ENCODE data around the gene ERI3. TPM values are rescaled to one million over a fixed set of nuclear protein-coding genes. Genes with fewer than 3 reads are reported as not detected.
A peak's percentile ranks its signal among the peaks of the same experiment; 100 is the strongest.

ERI3 gene
- total and polyA plus RNA-seq, 4 donors, result 68.7 to 125 (median 107) TPM

GRCh38 chr1:44322367-44322766 lies 32.7 kb downstream of the ERI3 start:
- H3K36me3 ChIP-seq (ENCODE audit: control insufficient read depth, insufficient read depth, low read length), result peaks cover 10% of the 10 kb centered on the region
- no peak overlapping the region for H3K4me3 ChIP-seq (ENCODE audit: low read depth, low read length)
- no peaks in the 10 kb centered on the region for H3K4me1 ChIP-seq (ENCODE audit: control insufficient read depth, insufficient read depth, low read length)
- H3K9me3 ChIP-seq (ENCODE audit: control insufficient read depth, insufficient read depth, low read length), result no peaks in the 10 kb centered on the region
- H3K27ac ChIP-seq (ENCODE audit: low read depth, low read length), result no peak overlapping the region
- 60% methylated on average over 1 of the region's 3 CpGs for WGBS (ENCODE audit: insufficient coverage)
- no peak for DNase-seq (ENCODE audit: low read depth in 4 of 6, low spot score in 6 of 6)
- no peaks in the 10 kb centered on the region for H3K27me3 ChIP-seq (ENCODE audit: control insufficient read depth, insufficient read depth, low read length)

GRCh38 chr1:44321466-44321865 lies 33.6 kb downstream of the ERI3 start:
- no peak overlapping the region for H3K27ac ChIP-seq (ENCODE audit: low read depth, low read length)
- no peak overlapping the region for H3K4me3 ChIP-seq (ENCODE audit: low read depth, low read length)
- WGBS (ENCODE audit: insufficient coverage), result 100% methylated on average over 1 of the region's 2 CpGs
- no peaks in the 10 kb centered on the region for H3K4me1 ChIP-seq (ENCODE audit: control insufficient read depth, insufficient read depth, low read length)
- H3K27me3 ChIP-seq (ENCODE audit: control insufficient read depth, insufficient read depth, low read length), result no peaks in the 10 kb centered on the region
- H3K36me3 ChIP-seq (ENCODE audit: control insufficient read depth, insufficient read depth, low read length), result peaks cover 10% of the 10 kb centered on the region
- no peak for DNase-seq (ENCODE audit: low read depth in 4 of 6, low spot score in 6 of 6)
- no peaks in the 10 kb centered on the region for H3K9me3 ChIP-seq (ENCODE audit: control insufficient read depth, insufficient read depth, low read length)

GRCh38 chr1:44318097-44319088 lies 36.7 kb downstream of the ERI3 start:
- 48% methylated on average over 8 of the region's 9 CpGs for WGBS (ENCODE audit: insufficient coverage)
- Histone ChIP-seq H3K4me1 (ENCODE audit: control insufficient read depth, insufficient read depth, low read length) (peaks cover 15% of the 10 kb centered on the region), H3K4me3 (ENCODE audit: low read depth, low read length) (no peak overlapping the region), H3K9me3 (ENCODE audit: control insufficient read depth, insufficient read depth, low read length) (no peaks in the 10 kb centered on the region), H3K27ac (ENCODE audit: low read depth, low read length) (no peak overlapping the region), H3K27me3 (ENCODE audit: control insufficient read depth, insufficient read depth, low read length) (no peaks in the 10 kb centered on the region), H3K36me3 (ENCODE audit: control insufficient read depth, insufficient read depth, low read length) (peaks cover 18% of the 10 kb centered on the region)
- DNase-seq (ENCODE audit: low read depth in 4 of 6, low spot score in 6 of 6), result peak in 1 of 6 donors; percentile 49

- WGBS (ENCODE audit: insufficient coverage), result 60% methylated on average over 1 of the region's 1 CpG
- Histone ChIP-seq H3K9me3 (ENCODE audit: control insufficient read depth, insufficient read depth, low read length) (no peaks in the 10 kb centered on the region), H3K27ac (ENCODE audit: low read depth, low read length) (no peak overlapping the region), H3K4me3 (ENCODE audit: low read depth, low read length) (no peak overlapping the region), H3K4me1 (ENCODE audit: control insufficient read depth, insufficient read depth, low read length) (peaks cover 23% of the 10 kb centered on the region), H3K36me3 (ENCODE audit: control insufficient read depth, insufficient read depth, low read length) (peaks cover 39% of the 10 kb centered on the region), H3K27me3 (ENCODE audit: control insufficient read depth, insufficient read depth, low read length) (no peaks in the 10 kb centered on the region)
- peak in 2 of 6 donors; percentile 27 to 41 for DNase-seq (ENCODE audit: low read depth in 4 of 6, low spot score in 6 of 6)
Observed at GRCh38 chr1:44316231-44316759, 38.8 kb downstream of the ERI3 start.

GRCh38 chr1:44315521-44315920 lies 39.5 kb downstream of the ERI3 start:
- Histone ChIP-seq H3K4me1 (ENCODE audit: control insufficient read depth, insufficient read depth, low read length) (peaks cover 23% of the 10 kb centered on the region), H3K36me3 (ENCODE audit: control insufficient read depth, insufficient read depth, low read length) (peaks cover 46% of the 10 kb centered on the region), H3K27ac (ENCODE audit: low read depth, low read length) (no peak overlapping the region), H3K9me3 (ENCODE audit: control insufficient read depth, insufficient read depth, low read length) (no peaks in the 10 kb centered on the region), H3K4me3 (ENCODE audit: low read depth, low read length) (no peak overlapping the region), H3K27me3 (ENCODE audit: control insufficient read depth, insufficient read depth, low read length) (no peaks in the 10 kb centered on the region)
- DNase-seq (ENCODE audit: low read depth in 4 of 6, low spot score in 6 of 6), result no peak

- no peaks in the 10 kb centered on the region for H3K27me3 ChIP-seq (ENCODE audit: control insufficient read depth, insufficient read depth, low read length)
- H3K4me3 ChIP-seq (ENCODE audit: low read depth, low read length), result no peak overlapping the region
- no peaks in the 10 kb centered on the region for H3K9me3 ChIP-seq (ENCODE audit: control insufficient read depth, insufficient read depth, low read length)
- peak in 2 of 6 donors; percentile 32 to 54 for DNase-seq (ENCODE audit: low read depth in 4 of 6, low spot score in 6 of 6)
- WGBS (ENCODE audit: insufficient coverage), result 68% methylated on average over 3 of the region's 5 CpGs
- no peak overlapping the region for H3K27ac ChIP-seq (ENCODE audit: low read depth, low read length)
- H3K4me1 ChIP-seq (ENCODE audit: control insufficient read depth, insufficient read depth, low read length), result peaks cover 23% of the 10 kb centered on the region
- H3K36me3 ChIP-seq (ENCODE audit: control insufficient read depth, insufficient read depth, low read length), result peaks cover 48% of the 10 kb centered on the region
Observed at GRCh38 chr1:44314452-44314851, 40.6 kb downstream of the ERI3 start.

- H3K36me3 ChIP-seq (ENCODE audit: control insufficient read depth, insufficient read depth, low read length), result peaks cover 44% of the 10 kb centered on the region
- DNase-seq (ENCODE audit: low read depth in 4 of 6, low spot score in 6 of 6), result no peak
- H3K9me3 ChIP-seq (ENCODE audit: control insufficient read depth, insufficient read depth, low read length), result no peaks in the 10 kb centered on the region
- WGBS (ENCODE audit: insufficient coverage), result 88% methylated on average over 3 of the region's 3 CpGs
- H3K27me3 ChIP-seq (ENCODE audit: control insufficient read depth, insufficient read depth, low read length), result no peaks in the 10 kb centered on the region
- no peak overlapping the region for H3K27ac ChIP-seq (ENCODE audit: low read depth, low read length)
- H3K4me1 ChIP-seq (ENCODE audit: control insufficient read depth, insufficient read depth, low read length), result peaks cover 23% of the 10 kb centered on the region
- H3K4me3 ChIP-seq (ENCODE audit: low read depth, low read length), result no peak overlapping the region
Observed at GRCh38 chr1:44313265-44313918, 41.7 kb downstream of the ERI3 start.

- peaks cover 46% of the 10 kb centered on the region for H3K36me3 ChIP-seq (ENCODE audit: control insufficient read depth, insufficient read depth, low read length)
- H3K27me3 ChIP-seq (ENCODE audit: control insufficient read depth, insufficient read depth, low read length), result no peaks in the 10 kb centered on the region
- no peak overlapping the region for H3K4me3 ChIP-seq (ENCODE audit: low read depth, low read length)
- 60% methylated on average over 3 of the region's 10 CpGs for WGBS (ENCODE audit: insufficient coverage)
- H3K27ac ChIP-seq (ENCODE audit: low read depth, low read length), result no peak overlapping the region
- H3K9me3 ChIP-seq (ENCODE audit: control insufficient read depth, insufficient read depth, low read length), result no peaks in the 10 kb centered on the region
- DNase-seq (ENCODE audit: low read depth in 4 of 6, low spot score in 6 of 6), result peak in 1 of 6 donors; percentile 66
- H3K4me1 ChIP-seq (ENCODE audit: control insufficient read depth, insufficient read depth, low read length), result peaks cover 23% of the 10 kb centered on the region
Observed at GRCh38 chr1:44312399-44313196, 42.5 kb downstream of the ERI3 start.

GRCh38 chr1:44310006-44310405 lies 45.1 kb downstream of the ERI3 start:
- H3K9me3 ChIP-seq (ENCODE audit: control insufficient read depth, insufficient read depth, low read length), result no peaks in the 10 kb centered on the region
- no peak overlapping the region for H3K4me3 ChIP-seq (ENCODE audit: low read depth, low read length)
- H3K27ac ChIP-seq (ENCODE audit: low read depth, low read length), result no peak overlapping the region
- peaks cover 15% of the 10 kb centered on the region for H3K4me1 ChIP-seq (ENCODE audit: control insufficient read depth, insufficient read depth, low read length)
- no CpG with 5 or more reads among the region's 3 CpGs for WGBS (ENCODE audit: insufficient coverage)
- peaks cover 53% of the 10 kb centered on the region for H3K36me3 ChIP-seq (ENCODE audit: control insufficient read depth, insufficient read depth, low read length)
- no peak for DNase-seq (ENCODE audit: low read depth in 4 of 6, low spot score in 6 of 6)
- no peaks in the 10 kb centered on the region for H3K27me3 ChIP-seq (ENCODE audit: control insufficient read depth, insufficient read depth, low read length)

Measured in spinal cord (tissue), 10 donors.